HG03025 (cell line): ENCODE results near the gene PER1.
"Not testable (repeated sequence)": the region's sequence is repeated elsewhere in the genome, so short reads cannot be mapped to it uniquely, and the experiment has no call there.

Experiments
- ATAC-seq: cut with Tn5 transposase; IDR thresholded peaks from one replicate; pipeline ENCODE4 v1.9.1; 2021; ENCODE audit warnings: mild to moderate bottlenecking, moderate library complexity; ENCODE audit not compliant: unreplicated experiment, low FRiP score

Gene PER1

GRCh38 chr17:8152112-8152775, at the start of gene PER1:
PER1 (minus strand) TSS chr17:8152404; CDS start chr17:8150706, 1,698 bp downstream.
- no peak for ATAC-seq

- ATAC-seq: no peak
Measured at GRCh38 chr17:8192070-8192815, 40.0 kb upstream of the PER1 start.

- no peak for ATAC-seq
Measured at GRCh38 chr17:8190506-8190905, 38.3 kb upstream of the PER1 start.

GRCh38 chr17:8189711-8190477, 37.7 kb upstream of the PER1 start, which contains the start of gene BORCS6:
BORCS6 (minus strand) TSS chr17:8190180; CDS start chr17:8190140, 40 bp downstream.
- peak; percentile 45 for ATAC-seq

- no peak for ATAC-seq
Measured at GRCh38 chr17:8189041-8189710, 37.0 kb upstream of the PER1 start.

- ATAC-seq: no peak
Measured at GRCh38 chr17:8188263-8188839, 36.1 kb upstream of the PER1 start.

GRCh38 chr17:8187517-8188262, 35.5 kb upstream of the PER1 start:
- no peak for ATAC-seq

- ATAC-seq: no peak
Measured at GRCh38 chr17:8186787-8187516, 34.7 kb upstream of the PER1 start.

- ATAC-seq: no peak
Measured at GRCh38 chr17:8186446-8186786, 34.2 kb upstream of the PER1 start.

GRCh38 chr17:8185582-8186445, 33.6 kb upstream of the PER1 start:
- no peak for ATAC-seq

GRCh38 chr17:8176998-8177731, 25.0 kb upstream of the PER1 start:
- ATAC-seq: no peak

- ATAC-seq: no peak
Measured at GRCh38 chr17:8176197-8176940, 24.2 kb upstream of the PER1 start, which contains the start of gene TMEM107. TMEM107 (minus strand) TSS chr17:8176380; CDS start chr17:8176286, 94 bp downstream.

GRCh38 chr17:8175795-8176196, 23.6 kb upstream of the PER1 start:
- ATAC-seq: no peak

- no peak for ATAC-seq
Measured at GRCh38 chr17:8173871-8174322, 21.7 kb upstream of the PER1 start.

GRCh38 chr17:8173056-8173870, 21.1 kb upstream of the PER1 start:
- ATAC-seq: peak; percentile 61

- not testable (repeated sequence) for ATAC-seq
Measured at GRCh38 chr17:8170186-8170585, 18.0 kb upstream of the PER1 start.
